Neural progenitor cell (in vitro differentiated cells): ENCODE data around the gene RTL10. TPM values are rescaled to one million over a fixed set of nuclear protein-coding genes. Genes with fewer than 3 reads are reported as not detected.

Experiments used
- DNase-seq: peaks from one replicate; pipeline ENCODE4 v3.0.0-alpha.2; 2016; ENCODE audit warnings: low spot score
- H2AFZ ChIP-seq: fragments of 200-600 bp; sonication (generic); replicated peaks from 2 replicates; pipeline ENCODE4 v1.6.1; 2016; ENCODE audit warnings: antibody characterized with exemption
- H3F3A ChIP-seq: fragments of 200-600 bp; sonication (generic); 2 replicates; pipeline ENCODE4 v1.6.1; 2016; ENCODE audit warnings: antibody characterized with exemption, low read depth
- H3K27ac ChIP-seq: fragments of 200-600 bp; sonication (generic); 2 replicates; pipeline ENCODE4 v1.5.1; 2016; ENCODE audit warnings: mild to moderate bottlenecking
- H3K27me3 ChIP-seq: fragments of 200-600 bp; sonication (generic); 2 replicates; pipeline ENCODE4 v1.6.1; 2016; ENCODE audit warnings: mild to moderate bottlenecking, moderate library complexity
- H3K36me3 ChIP-seq: fragments of 200-600 bp; sonication (generic); 2 replicates; pipeline ENCODE4 v1.5.1; 2016
- H3K4me1 ChIP-seq: fragments of 200-600 bp; sonication (generic); 2 replicates; pipeline ENCODE4 v1.6.1; 2016; ENCODE audit warnings: mixed run types
- H3K4me2 ChIP-seq: fragments of 200-600 bp; sonication (generic); 2 replicates; pipeline ENCODE4 v1.6.1; 2016
- H3K4me3 ChIP-seq: fragments of 200-600 bp; sonication (generic); 2 replicates; pipeline ENCODE4 v1.5.1; 2016
- H3K79me2 ChIP-seq: fragments of 200-600 bp; sonication (generic); 2 replicates; pipeline ENCODE4 v1.6.1; 2016; ENCODE audit warnings: low read depth
- H3K9ac ChIP-seq: fragments of 200-600 bp; sonication (generic); 2 replicates; pipeline ENCODE4 v1.6.1; 2016
- H3K9me3 ChIP-seq: fragments of 200-600 bp; sonication (generic); 2 replicates; pipeline ENCODE4 v1.5.1; 2016; ENCODE audit warnings: low read depth
- H4K20me1 ChIP-seq: fragments of 200-600 bp; sonication (generic); 2 replicates; pipeline ENCODE4 v1.6.1; 2016; ENCODE audit warnings: low read depth
- H3K27ac Mint-ChIP-seq: 3 replicates; pipeline ENCODE4 v1.8.0; 2021; ENCODE audit warnings: mixed read lengths
- H3K27me3 Mint-ChIP-seq: 2 replicates; pipeline ENCODE4 v1.8.0; 2022; ENCODE audit warnings: low read depth, mild to moderate bottlenecking, inconsistent platforms, moderate library complexity, mixed read lengths; ENCODE audit not compliant: insufficient read depth
- H3K36me3 Mint-ChIP-seq: 3 replicates; pipeline ENCODE4 v1.8.0; 2021; ENCODE audit warnings: mixed read lengths
- H3K4me1 Mint-ChIP-seq: 3 replicates; pipeline ENCODE4 v1.8.0; 2021; ENCODE audit warnings: mixed read lengths
- H3K4me3 Mint-ChIP-seq: 3 replicates; pipeline ENCODE4 v1.8.0; 2021; ENCODE audit warnings: mild to moderate bottlenecking, moderate library complexity, mixed read lengths
- H3K9me3 Mint-ChIP-seq: 3 replicates; pipeline ENCODE4 v1.8.0; 2020; ENCODE audit warnings: mixed read lengths
- EZH2 ChIP-seq: fragments of 200-600 bp; sonication (generic); IDR thresholded peaks from 2 replicates; pipeline ENCODE4 v1.6.1; 2017; ENCODE audit warnings: antibody characterized with exemption, mild to moderate bottlenecking, moderate library complexity
- EZH2phosphoT487 ChIP-seq: fragments of 200-600 bp; sonication (generic); IDR thresholded peaks from 2 replicates; pipeline ENCODE4 v1.6.1; 2017; ENCODE audit warnings: antibody characterized with exemption
- total RNA-seq: library from RNA; depleted of rRNA; stranded (reverse); fragments of >200 nt; gene quantifications from 2 replicates; pipeline ENCODE4 v1.2.3, GENCODE V29; 2015; ENCODE audit warnings: low replicate concordance
- TF ChIP-seq, protein P1 (sequence below): fragments of 200-600 bp; sonication (generic); IDR thresholded peaks from 2 replicates; pipeline ENCODE4 v1.5.1; 2017; ENCODE audit warnings: antibody characterized with exemption, mild to moderate bottlenecking

RTL10 gene
- total RNA-seq, 1 donor from 2014 or later: 7.3 TPM

DNA sequence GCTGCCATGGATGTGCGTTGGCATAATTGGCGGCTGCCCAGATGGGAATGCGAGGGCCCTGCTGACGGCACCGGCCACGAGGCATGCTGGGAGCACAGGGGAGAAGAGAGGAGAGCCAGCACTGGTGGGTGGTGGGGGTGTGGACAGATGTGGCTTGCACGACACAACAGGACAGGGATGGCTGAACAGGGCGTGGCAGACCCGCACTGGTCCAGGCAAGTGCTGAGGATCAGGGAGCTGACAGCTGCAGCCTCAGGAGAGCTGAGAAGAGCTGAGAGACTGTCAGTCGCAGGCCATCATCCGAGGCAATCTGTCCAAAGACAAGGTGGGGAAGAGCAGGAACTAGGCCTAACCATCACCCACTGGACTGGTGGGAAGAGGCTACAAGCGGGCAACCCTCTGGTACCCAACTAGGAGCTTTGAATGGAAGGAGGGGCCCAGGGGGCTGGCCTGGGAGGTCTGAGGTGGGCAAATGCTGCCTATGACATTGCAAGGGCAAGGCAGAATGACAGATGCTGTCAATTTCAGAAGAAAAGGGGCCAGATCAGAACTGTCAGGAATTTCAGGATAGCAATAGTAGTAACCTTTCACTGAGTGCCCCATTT is 2.4 kb downstream of the RTL10 start:
- no peak overlapping the region for H3K4me3 ChIP-seq
- no peaks in the 10 kb centered on the region for H3K27me3 ChIP-seq
- Mint-ChIP-seq H3K9me3 (no peaks in the 10 kb centered on the region), H3K27me3 (no peaks in the 10 kb centered on the region), H3K27ac (no peak overlapping the region), H3K4me3 (peak overlapping the region; percentile 95), H3K36me3 (peaks cover 23% of the 10 kb centered on the region), H3K4me1 (peaks cover 29% of the 10 kb centered on the region)
- no peaks in the 10 kb centered on the region for H3K36me3 ChIP-seq
- H4K20me1 ChIP-seq: peaks cover 49% of the 10 kb centered on the region
- H3K27ac ChIP-seq: no peak overlapping the region
- H3K9me3 ChIP-seq: no peaks in the 10 kb centered on the region
- H3K4me1 ChIP-seq: peaks cover 17% of the 10 kb centered on the region
- H3K79me2 ChIP-seq: peaks cover 50% of the 10 kb centered on the region
- no peak overlapping the region for H2AFZ ChIP-seq
- no peak overlapping the region for H3K4me2 ChIP-seq
- H3F3A ChIP-seq: no peaks in the 10 kb centered on the region
- no peak overlapping the region for H3K9ac ChIP-seq
- TF ChIP-seq EZH2phosphoT487: no peak
- no peak for TF ChIP-seq EZH2
- TF ChIP-seq, protein P1, sequence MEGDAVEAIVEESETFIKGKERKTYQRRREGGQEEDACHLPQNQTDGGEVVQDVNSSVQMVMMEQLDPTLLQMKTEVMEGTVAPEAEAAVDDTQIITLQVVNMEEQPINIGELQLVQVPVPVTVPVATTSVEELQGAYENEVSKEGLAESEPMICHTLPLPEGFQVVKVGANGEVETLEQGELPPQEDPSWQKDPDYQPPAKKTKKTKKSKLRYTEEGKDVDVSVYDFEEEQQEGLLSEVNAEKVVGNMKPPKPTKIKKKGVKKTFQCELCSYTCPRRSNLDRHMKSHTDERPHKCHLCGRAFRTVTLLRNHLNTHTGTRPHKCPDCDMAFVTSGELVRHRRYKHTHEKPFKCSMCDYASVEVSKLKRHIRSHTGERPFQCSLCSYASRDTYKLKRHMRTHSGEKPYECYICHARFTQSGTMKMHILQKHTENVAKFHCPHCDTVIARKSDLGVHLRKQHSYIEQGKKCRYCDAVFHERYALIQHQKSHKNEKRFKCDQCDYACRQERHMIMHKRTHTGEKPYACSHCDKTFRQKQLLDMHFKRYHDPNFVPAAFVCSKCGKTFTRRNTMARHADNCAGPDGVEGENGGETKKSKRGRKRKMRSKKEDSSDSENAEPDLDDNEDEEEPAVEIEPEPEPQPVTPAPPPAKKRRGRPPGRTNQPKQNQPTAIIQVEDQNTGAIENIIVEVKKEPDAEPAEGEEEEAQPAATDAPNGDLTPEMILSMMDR: no peak
- DNase-seq: no peak

DNA sequence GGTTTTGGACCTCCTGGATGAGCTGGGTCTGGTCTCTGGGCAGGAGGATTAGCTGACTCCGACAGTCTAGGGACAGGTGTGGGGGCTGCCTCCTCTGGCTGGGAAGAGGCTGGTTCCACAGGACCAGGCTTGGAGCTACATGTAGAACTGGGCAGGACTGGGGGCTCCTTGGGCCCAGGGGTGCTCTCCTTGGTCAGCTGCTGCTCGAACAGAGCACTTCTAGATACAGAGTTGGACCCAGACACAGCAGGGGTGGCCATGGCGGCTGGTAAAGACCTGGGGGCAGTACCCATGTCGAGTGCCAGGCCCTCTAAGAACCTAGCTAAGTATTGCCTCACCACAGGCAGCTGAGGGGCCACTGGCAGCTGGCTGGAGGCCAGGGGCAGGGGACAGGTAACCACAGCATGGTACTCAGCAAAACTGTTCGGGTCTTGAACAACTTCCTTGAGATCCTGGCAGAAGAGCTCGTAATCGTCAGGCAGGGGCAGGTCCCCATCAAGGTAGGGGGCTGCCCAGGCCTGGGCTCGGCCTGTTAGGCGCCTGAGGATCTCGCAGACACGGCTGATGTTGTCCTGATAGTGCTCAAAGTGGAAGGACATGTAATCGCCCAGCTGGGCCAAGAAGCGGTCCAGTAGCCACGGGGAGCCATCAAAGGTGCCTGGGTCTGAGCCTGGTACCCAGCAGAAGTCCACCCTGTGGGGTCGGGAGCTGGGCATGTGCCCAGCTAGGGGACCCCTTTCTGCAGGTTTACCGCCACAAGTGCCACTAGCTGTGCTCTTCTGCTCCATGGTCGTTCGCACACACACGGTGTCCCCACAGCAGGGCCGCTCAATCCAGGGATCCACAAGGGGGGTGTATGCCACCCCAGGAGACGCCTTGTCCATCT is 3.1 kb downstream of the RTL10 start:
- peaks cover 23% of the 10 kb centered on the region for H3K36me3 Mint-ChIP-seq
- H3K9ac ChIP-seq: no peak overlapping the region
- H3F3A ChIP-seq: no peaks in the 10 kb centered on the region
- H4K20me1 ChIP-seq: peaks cover 53% of the 10 kb centered on the region
- no peak overlapping the region for H3K27ac ChIP-seq
- H3K4me1 Mint-ChIP-seq: peaks cover 29% of the 10 kb centered on the region
- H2AFZ ChIP-seq: no peak overlapping the region
- no peak overlapping the region for H3K4me3 ChIP-seq
- H3K4me1 ChIP-seq: peaks cover 17% of the 10 kb centered on the region
- H3K27ac Mint-ChIP-seq: no peak overlapping the region
- H3K36me3 ChIP-seq: no peaks in the 10 kb centered on the region
- H3K9me3 Mint-ChIP-seq: no peaks in the 10 kb centered on the region
- H3K9me3 ChIP-seq: no peaks in the 10 kb centered on the region
- no peak for DNase-seq
- no peaks in the 10 kb centered on the region for H3K27me3 Mint-ChIP-seq
- H3K4me2 ChIP-seq: no peak overlapping the region
- peak overlapping the region; percentile 95 for H3K4me3 Mint-ChIP-seq
- TF ChIP-seq EZH2phosphoT487 (no peak), EZH2 (no peak)
- TF ChIP-seq, protein P1: no peak
- H3K27me3 ChIP-seq: no peaks in the 10 kb centered on the region
- H3K79me2 ChIP-seq: peaks cover 53% of the 10 kb centered on the region

DNA sequence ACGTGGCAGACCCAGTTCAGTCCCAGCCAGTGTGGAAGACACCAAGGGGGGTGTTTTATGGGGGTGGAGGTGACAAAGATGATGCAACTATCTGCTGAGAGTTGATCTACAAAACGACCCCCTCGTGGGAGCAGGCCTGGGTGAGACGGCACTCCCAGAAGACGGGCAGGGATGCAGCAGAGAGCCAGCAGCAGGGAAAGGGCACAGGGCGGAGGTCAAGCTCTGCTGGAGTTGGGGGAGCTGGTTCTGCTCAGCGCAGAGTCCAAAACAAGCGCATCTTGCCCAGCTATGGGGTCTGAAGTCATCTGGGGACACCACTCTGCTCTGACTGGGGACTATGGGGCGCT is 3.9 kb downstream of the RTL10 start:
- Histone ChIP-seq H3K4me3 (no peak overlapping the region), H2AFZ (no peak overlapping the region), H3K79me2 (peaks cover 45% of the 10 kb centered on the region), H3K27me3 (no peaks in the 10 kb centered on the region), H3K4me1 (peaks cover 13% of the 10 kb centered on the region), H3K9ac (no peak overlapping the region), H3K36me3 (no peaks in the 10 kb centered on the region), H3F3A (no peaks in the 10 kb centered on the region), H4K20me1 (peaks cover 60% of the 10 kb centered on the region), H3K9me3 (no peaks in the 10 kb centered on the region), H3K4me2 (no peak overlapping the region), H3K27ac (no peak overlapping the region)
- H3K27ac Mint-ChIP-seq: no peak overlapping the region
- no peaks in the 10 kb centered on the region for H3K27me3 Mint-ChIP-seq
- H3K4me1 Mint-ChIP-seq: peaks cover 23% of the 10 kb centered on the region
- TF ChIP-seq, protein P1: no peak
- TF ChIP-seq EZH2 (no peak), EZH2phosphoT487 (no peak)
- H3K9me3 Mint-ChIP-seq: no peaks in the 10 kb centered on the region
- H3K4me3 Mint-ChIP-seq: no peak overlapping the region
- no peak for DNase-seq
- peaks cover 23% of the 10 kb centered on the region for H3K36me3 Mint-ChIP-seq
